CD4-positive, alpha-beta T cell treated with Interleukin-17A for 1 hour (primary cell): ENCODE measurements around the gene OR52E1.

Experiments used
- DNase-seq: peaks from one replicate; pipeline ENCODE4 v3.0.0-alpha.2; 2020

The OR52E1 gene

GRCh38 chr11:5118893-5119292 lies 49.5 kb downstream of the OR52E1 start:
- DNase-seq, result no peak
